GM23338 (cell line): ENCODE measurements around the gene STK16. TPM values are rescaled to one million over a fixed set of nuclear protein-coding genes. Genes with fewer than 3 reads are reported as not detected.
"Not testable (repeated sequence)": the region's sequence is repeated elsewhere in the genome, so short reads cannot be mapped to it uniquely, and the experiment has no call there.

Experiments used
- ATAC-seq: fragments of 200-7000 bp; cut with Tn5 transposase; 3 replicates; pipeline ENCODE4 v1.9.1; 2020
- DNase-seq: peaks from one replicate; pipeline ENCODE4 v3.0.0-alpha.2; 2015; ENCODE audit warnings: low spot score
- H2AFZ ChIP-seq: fragments of 200-600 bp; sonication (generic); 2 replicates; pipeline ENCODE4 v1.8.0; 2016; ENCODE audit warnings: antibody characterized with exemption, mild to moderate bottlenecking, moderate library complexity
- H3F3A ChIP-seq: fragments of 200-600 bp; sonication (generic); replicated peaks from 2 replicates; pipeline ENCODE4 v1.8.0; 2017; ENCODE audit warnings: antibody characterized with exemption, mixed run types, low read depth
- H3K27ac ChIP-seq: fragments of 200-600 bp; sonication (generic); 2 replicates; pipeline ENCODE4 v1.6.1; 2016; ENCODE audit warnings: low read depth
- H3K27me3 ChIP-seq: fragments of 200-600 bp; sonication (generic); 2 replicates; pipeline ENCODE4 v1.8.0; 2016; ENCODE audit warnings: mild to moderate bottlenecking, mixed run types, moderate library complexity; ENCODE audit not compliant: insufficient read depth
- H3K36me3 ChIP-seq: fragments of 200-600 bp; sonication (generic); 2 replicates; pipeline ENCODE4 v1.8.0; 2016; ENCODE audit warnings: mild to moderate bottlenecking; ENCODE audit not compliant: insufficient read depth
- H3K4me1 ChIP-seq: fragments of 200-600 bp; sonication (generic); 2 replicates; pipeline ENCODE4 v1.8.0; 2016; ENCODE audit warnings: mild to moderate bottlenecking, moderate library complexity; ENCODE audit not compliant: insufficient read depth
- H3K4me2 ChIP-seq: fragments of 200-600 bp; sonication (generic); 2 replicates; pipeline ENCODE4 v1.7.1; 2017; ENCODE audit warnings: mixed run types
- H3K4me3 ChIP-seq: fragments of 200-600 bp; sonication (generic); 2 replicates; pipeline ENCODE4 v1.6.1; 2016; ENCODE audit warnings: mixed run types
- H3K79me2 ChIP-seq: fragments of 200-600 bp; sonication (generic); replicated peaks from 2 replicates; pipeline ENCODE4 v1.8.0; 2017; ENCODE audit warnings: mild to moderate bottlenecking; ENCODE audit not compliant: insufficient read depth
- H3K9me2 ChIP-seq: fragments of 200-600 bp; sonication (generic); 2 replicates; pipeline ENCODE4 v1.8.0; 2017; ENCODE audit not compliant: insufficient read depth
- H4K20me1 ChIP-seq: fragments of 200-600 bp; sonication (generic); replicated peaks from 2 replicates; pipeline ENCODE4 v1.8.0; 2017; ENCODE audit warnings: mild to moderate bottlenecking; ENCODE audit not compliant: insufficient read depth
- H3K27ac Mint-ChIP-seq: 2 replicates; pipeline ENCODE4 v1.8.0; 2020; ENCODE audit warnings: inconsistent platforms, mild to moderate bottlenecking, moderate library complexity, mixed read lengths
- H3K27me3 Mint-ChIP-seq: 3 replicates; pipeline ENCODE4 v1.8.0; 2022; ENCODE audit warnings: low read depth, mild to moderate bottlenecking, moderate library complexity, mixed read lengths, inconsistent platforms; ENCODE audit not compliant: insufficient read depth, poor library complexity
- H3K36me3 Mint-ChIP-seq: 3 replicates; pipeline ENCODE4 v1.8.0; 2021; ENCODE audit warnings: low read depth, mild to moderate bottlenecking, inconsistent platforms, moderate library complexity, mixed read lengths
- H3K4me1 Mint-ChIP-seq: 3 replicates; pipeline ENCODE4 v1.8.0; 2020; ENCODE audit warnings: mild to moderate bottlenecking, inconsistent platforms, mixed read lengths
- H3K4me3 Mint-ChIP-seq: 3 replicates; pipeline ENCODE4 v1.8.0; 2021; ENCODE audit warnings: moderate library complexity, mild to moderate bottlenecking, inconsistent platforms, mixed read lengths
- H3K9me3 Mint-ChIP-seq: 3 replicates; pipeline ENCODE4 v1.8.0; 2020; ENCODE audit warnings: moderate library complexity, mild to moderate bottlenecking, inconsistent platforms, mixed read lengths
- CREB1 ChIP-seq: fragments of 250-450 bp; sonication (Bioruptor Pico); IDR thresholded peaks from 2 replicates; pipeline ENCODE4 v1.5.0; 2020; ENCODE audit warnings: low read depth, mild to moderate bottlenecking, moderate library complexity
- ETS1 ChIP-seq: IDR thresholded peaks from 2 replicates; pipeline ENCODE4 v1.6.1; 2016; ENCODE audit warnings: antibody characterized with exemption
- JUNB ChIP-seq: IDR thresholded peaks from one replicate; pipeline ENCODE4 v1.6.1; 2016; ENCODE audit warnings: antibody characterized with exemption; ENCODE audit not compliant: unreplicated experiment
- ZNF462 ChIP-seq: fragments of 250-450 bp; sonication (Bioruptor Pico); IDR thresholded peaks from 2 replicates; pipeline ENCODE4 v1.5.0; 2020; ENCODE audit warnings: mild to moderate bottlenecking, moderate library complexity
- polyA plus RNA-seq: library from polyadenylated mRNA; unstranded; fragments of >200 nt; fragmentation: Nextera tagmentation; extraction: Ambion mirVana; gene quantifications from 2 replicates; pipeline ENCODE4 v1.2.1, GENCODE V29; 2016
- total RNA-seq: library from RNA; depleted of rRNA; stranded (reverse); fragments of >200 nt; shearing (Covaris generic); gene quantifications from 2 replicates; pipeline ENCODE4 v1.2.3, GENCODE V29; 2014

Gene STK16
- total and polyA plus RNA-seq, 2 experiments from 2014 or later = 3.1 to 17.0 TPM

GRCh38 chr2:219199470-219200211, 45.6 kb upstream of the STK16 start (continued):
- no peak for TF ChIP-seq CREB1
- TF ChIP-seq ETS1 = no peak
- TF ChIP-seq ZNF462 (CRISPR knock-in tag) = no peak
- no peak for TF ChIP-seq JUNB

GRCh38 chr2:219200502-219201326, 44.6 kb upstream of the STK16 start:
- not testable (repeated sequence) for H3K36me3 ChIP-seq, H3K9me3 Mint-ChIP-seq, H3K36me3 Mint-ChIP-seq, H3K4me3 Mint-ChIP-seq, H3K4me1 Mint-ChIP-seq, H3K79me2 ChIP-seq, DNase-seq, H4K20me1 ChIP-seq, ATAC-seq, H3K9me2 ChIP-seq, H2AFZ ChIP-seq, H3K4me3 ChIP-seq, H3K4me2 ChIP-seq, H3K4me1 ChIP-seq, H3K27ac Mint-ChIP-seq, H3K27ac ChIP-seq, H3K27me3 ChIP-seq, H3F3A ChIP-seq
- peaks cover 17% of the 10 kb centered on the region for H3K27me3 Mint-ChIP-seq
